IPS-18a (cell line): Measurements from ENCODE around the gene C2CD2.
"Not testable (repeated sequence)": the region's sequence is repeated elsewhere in the genome, so short reads cannot be mapped to it uniquely, and the experiment has no call there.

Experiments used
- H3K27ac ChIP-seq: one replicate; pipeline ENCODE4 v1.5.1; 2013; ENCODE audit warnings: low read length
- H3K27me3 ChIP-seq: one replicate; pipeline ENCODE4 v1.6.1; 2013; ENCODE audit warnings: mild to moderate bottlenecking, low read length; ENCODE audit not compliant: control insufficient read depth, insufficient read depth
- H3K36me3 ChIP-seq: one replicate; pipeline ENCODE4 v1.6.1; 2013; ENCODE audit warnings: low read depth, low read length; ENCODE audit not compliant: control insufficient read depth
- H3K4me1 ChIP-seq: one replicate; pipeline ENCODE4 v1.6.1; 2013; ENCODE audit warnings: low read depth, low read length; ENCODE audit not compliant: control insufficient read depth
- H3K4me3 ChIP-seq: one replicate; pipeline ENCODE4 v1.5.1; 2013; ENCODE audit warnings: low read length
- H3K9ac ChIP-seq: one replicate; pipeline ENCODE4 v1.6.1; 2013; ENCODE audit warnings: mild to moderate bottlenecking, low read length, moderate library complexity
- H3K9me3 ChIP-seq: one replicate; pipeline ENCODE4 v1.6.1; 2013; ENCODE audit warnings: low read depth, low read length; ENCODE audit not compliant: control insufficient read depth

Gene C2CD2

DNA sequence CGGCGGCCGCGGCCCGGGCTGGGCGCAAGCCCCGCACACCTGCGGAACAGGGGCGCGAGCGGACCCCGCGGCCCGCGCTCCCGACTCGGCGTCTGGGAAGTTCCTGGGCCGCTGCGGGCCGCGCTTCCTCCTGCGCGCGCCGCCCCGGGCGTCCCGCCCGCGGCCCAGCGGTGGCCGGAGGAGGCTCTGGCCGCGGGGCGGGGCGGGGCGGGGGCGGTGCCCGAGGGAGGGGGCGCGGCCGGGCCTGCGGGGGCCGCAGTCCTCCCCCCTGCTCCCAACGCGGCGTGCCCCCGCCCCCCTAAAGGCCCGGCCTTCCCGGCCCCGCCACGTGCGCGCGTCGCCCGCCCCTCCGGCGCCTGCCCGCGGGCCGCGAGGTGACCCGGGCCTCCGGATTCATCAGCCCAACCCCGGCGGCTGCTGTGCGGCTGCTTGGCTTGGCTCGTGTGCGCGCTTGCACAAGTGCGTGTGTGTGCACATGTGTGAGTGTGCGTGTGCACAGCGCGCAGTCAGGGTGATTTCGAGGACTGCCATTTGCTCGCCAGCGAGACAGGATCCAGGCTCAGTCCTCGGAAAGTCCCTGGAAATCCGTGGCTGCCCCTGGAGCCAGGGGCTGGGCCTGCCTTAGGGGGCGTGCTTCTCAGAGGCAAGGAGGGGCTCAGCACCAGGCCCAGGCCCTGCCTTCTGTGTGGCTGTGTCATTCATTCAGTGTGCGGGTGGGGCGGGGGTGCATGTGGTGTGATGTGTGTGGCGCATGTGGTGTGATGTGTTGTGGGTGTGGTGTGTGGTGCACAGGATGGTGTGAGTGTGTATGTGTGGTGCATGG is at the start of gene C2CD2:
C2CD2 (minus strand) TSS at position 188 of the 823 bp plus-strand sequence. CDS start 370 bp downstream, outside the sequence.
- H3K4me1 ChIP-seq: peaks cover 21% of the 10 kb centered on the region
- H3K27ac ChIP-seq: no peak within 1 kb of the TSS
- no peaks in the 10 kb centered on the region for H3K9me3 ChIP-seq
- H3K27me3 ChIP-seq: peaks cover 21% of the 10 kb centered on the region
- peak within 1 kb of the TSS; percentile 56 for H3K9ac ChIP-seq
- H3K4me3 ChIP-seq: peak within 1 kb of the TSS; percentile 57
- H3K36me3 ChIP-seq: no peaks in the 10 kb centered on the region

DNA sequence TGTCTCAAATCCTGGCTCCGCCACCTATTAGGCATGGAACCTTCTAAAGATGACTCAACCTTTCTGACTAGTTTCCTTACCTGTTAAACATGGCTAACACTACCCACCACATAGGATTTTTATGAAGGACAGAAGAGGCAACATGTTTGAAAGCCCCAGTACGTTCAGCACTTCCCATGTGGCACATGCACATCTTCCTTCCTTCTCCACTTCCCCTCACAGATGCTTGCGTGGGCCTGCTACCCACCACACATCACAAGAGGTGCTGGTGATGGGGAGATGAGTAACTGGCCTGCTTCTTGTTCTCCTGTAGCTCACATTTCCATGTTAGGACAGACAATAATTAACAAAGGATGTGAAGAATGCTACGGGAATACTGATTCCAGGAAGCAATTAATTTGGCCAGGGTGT is 49.2 kb upstream of the C2CD2 start:
- Histone ChIP-seq H3K9ac (no peak overlapping the region), H3K27me3 (no peaks in the 10 kb centered on the region), H3K4me1 (no peaks in the 10 kb centered on the region), H3K9me3 (no peaks in the 10 kb centered on the region), H3K27ac (no peak overlapping the region), H3K36me3 (no peaks in the 10 kb centered on the region), H3K4me3 (no peak overlapping the region)

DNA sequence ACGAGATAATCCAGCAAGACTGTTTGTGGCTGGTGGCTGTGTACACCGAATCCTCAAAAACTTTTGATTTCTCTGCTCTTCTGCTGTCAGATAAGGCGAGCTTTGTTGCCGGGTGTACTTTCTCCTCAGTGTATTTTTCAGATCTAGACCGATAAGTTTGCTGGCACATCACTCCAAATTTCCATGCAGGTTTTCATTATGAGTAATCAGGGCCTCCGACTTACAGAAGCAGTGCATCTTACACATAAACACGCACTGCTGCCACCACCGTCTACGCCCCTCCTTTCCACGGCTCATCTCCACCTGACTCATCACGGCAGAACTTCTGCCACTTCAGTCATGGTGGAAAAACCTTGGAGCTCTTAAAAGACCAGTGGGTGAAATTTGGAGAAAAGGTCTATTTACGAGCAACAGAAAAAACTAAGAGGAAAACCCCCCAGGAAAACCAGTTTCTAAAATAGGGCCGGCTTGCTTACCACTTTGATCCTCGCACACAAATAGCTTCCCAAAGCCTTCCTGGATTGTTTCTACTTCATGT is 48.7 kb upstream of the C2CD2 start:
- no peak overlapping the region for H3K9ac ChIP-seq
- no peaks in the 10 kb centered on the region for H3K4me1 ChIP-seq
- H3K27ac ChIP-seq: no peak overlapping the region
- H3K36me3 ChIP-seq: no peaks in the 10 kb centered on the region
- H3K9me3 ChIP-seq: no peaks in the 10 kb centered on the region
- no peaks in the 10 kb centered on the region for H3K27me3 ChIP-seq
- H3K4me3 ChIP-seq: no peak overlapping the region

DNA sequence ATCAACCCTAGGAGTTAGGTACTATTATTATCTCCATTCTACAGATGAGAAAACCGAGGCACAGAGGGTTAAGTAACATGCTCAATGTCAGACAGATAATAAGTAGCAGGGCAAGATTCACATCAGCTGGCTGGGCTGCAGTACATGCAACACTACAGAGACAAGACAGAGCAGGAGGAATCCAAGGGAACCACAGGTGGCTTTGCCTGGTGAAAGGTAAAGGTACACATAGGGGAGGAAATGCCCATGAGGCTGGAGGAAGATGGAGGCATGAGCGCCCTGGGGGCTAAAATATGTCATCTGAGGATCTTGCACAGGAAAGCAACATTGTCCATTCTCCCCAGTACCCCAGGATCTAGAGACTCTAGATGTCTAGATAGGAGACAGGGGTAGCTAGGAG is 48.0 kb upstream of the C2CD2 start:
- H3K4me3 ChIP-seq: no peak overlapping the region
- H3K9me3 ChIP-seq: peaks cover under 1% of the 10 kb centered on the region
- no peak overlapping the region for H3K9ac ChIP-seq
- no peaks in the 10 kb centered on the region for H3K27me3 ChIP-seq
- H3K27ac ChIP-seq: no peak overlapping the region
- H3K4me1 ChIP-seq: no peaks in the 10 kb centered on the region
- H3K36me3 ChIP-seq: no peaks in the 10 kb centered on the region

DNA sequence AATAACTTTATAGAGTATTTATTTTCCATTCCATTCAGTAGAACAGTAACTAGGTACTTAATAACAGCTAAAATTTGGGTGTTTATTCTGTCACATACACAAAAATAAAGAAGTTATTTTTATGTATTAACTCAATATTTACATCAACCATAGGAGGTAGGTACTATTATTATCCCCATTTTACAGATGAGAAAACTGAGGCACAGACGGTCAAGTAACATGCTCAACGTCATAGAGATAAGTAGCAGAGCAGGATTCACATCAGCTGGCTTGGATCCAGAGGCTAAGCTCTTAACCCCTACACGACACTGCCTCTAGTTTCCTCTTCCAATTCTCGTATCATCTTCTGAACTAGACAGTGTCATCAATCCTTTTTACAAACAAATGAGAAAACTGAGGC is 47.1 kb upstream of the C2CD2 start:
- H3K4me3 ChIP-seq: no peak overlapping the region
- no peaks in the 10 kb centered on the region for H3K4me1 ChIP-seq
- H3K9me3 ChIP-seq: peaks cover 9% of the 10 kb centered on the region
- no peak overlapping the region for H3K9ac ChIP-seq
- no peak overlapping the region for H3K27ac ChIP-seq
- no peaks in the 10 kb centered on the region for H3K36me3 ChIP-seq
- no peaks in the 10 kb centered on the region for H3K27me3 ChIP-seq

DNA sequence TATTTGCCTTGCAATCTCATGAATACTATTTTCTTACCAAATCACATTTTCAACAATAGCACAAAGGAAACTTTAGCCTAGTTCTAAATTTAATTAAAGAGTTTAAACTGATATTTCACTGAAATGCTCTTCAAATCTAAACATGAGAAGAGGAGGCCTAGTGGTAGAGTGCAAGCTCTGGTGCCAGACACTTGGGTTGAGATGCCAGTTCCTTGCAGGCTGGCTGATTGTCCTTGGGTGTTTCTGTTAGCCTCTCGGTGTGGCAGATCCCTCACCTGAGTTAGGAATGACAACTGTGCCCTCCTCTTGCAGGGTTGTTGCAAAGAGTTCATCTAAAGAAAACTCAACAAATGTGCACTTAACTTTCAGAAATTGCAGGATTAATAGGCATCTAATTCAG is 43.8 kb upstream of the C2CD2 start:
- H3K27ac ChIP-seq: no peak overlapping the region
- peaks cover 10% of the 10 kb centered on the region for H3K36me3 ChIP-seq
- peaks cover 9% of the 10 kb centered on the region for H3K9me3 ChIP-seq
- no peaks in the 10 kb centered on the region for H3K27me3 ChIP-seq
- H3K4me3 ChIP-seq: no peak overlapping the region
- H3K9ac ChIP-seq: no peak overlapping the region
- no peaks in the 10 kb centered on the region for H3K4me1 ChIP-seq

DNA sequence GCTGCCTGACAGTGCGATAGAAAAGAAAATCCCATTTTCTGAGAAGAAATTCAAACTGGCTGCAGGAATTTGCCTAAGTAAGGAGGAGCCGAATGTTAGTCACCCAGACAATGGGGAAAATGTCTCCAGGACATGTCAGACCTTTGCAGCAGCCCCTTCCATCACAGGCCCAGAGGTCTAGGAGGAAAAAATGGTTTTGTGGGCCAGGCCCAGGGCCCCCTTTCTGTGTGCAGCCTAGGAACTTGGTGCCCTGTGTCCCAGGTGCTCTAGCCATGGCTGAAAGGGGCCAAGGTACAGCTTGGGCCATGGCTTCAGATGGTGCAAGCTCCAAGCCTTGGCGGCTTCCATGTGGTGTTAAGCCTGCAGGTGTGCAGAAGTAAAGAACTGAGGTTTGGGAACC is 41.8 kb upstream of the C2CD2 start:
- H3K36me3 ChIP-seq: peaks cover 19% of the 10 kb centered on the region
- peaks cover 9% of the 10 kb centered on the region for H3K9me3 ChIP-seq
- no peaks in the 10 kb centered on the region for H3K4me1 ChIP-seq
- no peak overlapping the region for H3K27ac ChIP-seq
- H3K27me3 ChIP-seq: no peaks in the 10 kb centered on the region
- no peak overlapping the region for H3K9ac ChIP-seq
- H3K4me3 ChIP-seq: no peak overlapping the region

DNA sequence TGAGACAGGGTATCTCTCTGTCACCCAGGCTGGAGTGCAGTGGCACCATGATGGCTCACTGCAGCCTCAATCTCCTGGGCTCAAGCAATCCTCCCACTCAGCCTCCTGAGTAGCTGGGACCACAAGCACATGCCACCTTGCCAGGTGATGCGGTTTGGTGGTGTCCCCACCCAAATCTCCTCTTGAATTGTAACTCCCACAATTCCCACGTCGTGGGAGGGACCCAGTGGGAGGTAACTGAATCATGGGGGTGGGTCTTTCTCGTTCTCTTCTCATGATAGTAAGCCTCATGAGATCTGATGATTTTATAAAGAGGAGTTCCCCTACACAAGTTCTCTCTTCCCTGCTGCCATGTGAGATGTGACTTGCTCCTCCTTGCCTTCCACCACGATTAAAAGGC is 40.8 kb upstream of the C2CD2 start:
- H3K36me3 ChIP-seq: peaks cover 22% of the 10 kb centered on the region
- not testable (repeated sequence) for H3K9me3 ChIP-seq, H3K4me3 ChIP-seq, H3K27me3 ChIP-seq, H3K27ac ChIP-seq, H3K4me1 ChIP-seq, H3K9ac ChIP-seq

DNA sequence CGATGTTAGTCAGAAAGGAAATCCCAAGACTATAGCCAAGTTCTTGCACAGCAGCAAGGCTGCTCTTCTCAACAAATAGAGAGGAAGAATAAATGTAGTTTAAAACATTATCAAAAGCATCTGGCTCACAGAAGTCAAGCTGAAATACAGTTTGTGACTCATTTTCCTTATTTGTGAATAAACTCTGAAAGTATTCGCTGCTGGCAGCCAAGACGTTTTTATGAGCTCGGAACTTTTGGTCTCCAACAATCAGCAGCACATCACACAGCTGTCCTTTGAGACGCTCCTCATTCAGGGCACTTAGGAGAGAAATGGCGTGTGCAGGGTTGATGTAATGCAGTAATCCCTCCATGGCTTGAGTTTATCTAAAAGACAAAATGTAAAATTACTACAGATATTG is 39.9 kb upstream of the C2CD2 start:
- Histone ChIP-seq H3K9ac (no peak overlapping the region), H3K36me3 (peaks cover 24% of the 10 kb centered on the region), H3K27ac (no peak overlapping the region), H3K4me1 (no peaks in the 10 kb centered on the region), H3K27me3 (no peaks in the 10 kb centered on the region), H3K9me3 (peaks cover 9% of the 10 kb centered on the region), H3K4me3 (no peak overlapping the region)

DNA sequence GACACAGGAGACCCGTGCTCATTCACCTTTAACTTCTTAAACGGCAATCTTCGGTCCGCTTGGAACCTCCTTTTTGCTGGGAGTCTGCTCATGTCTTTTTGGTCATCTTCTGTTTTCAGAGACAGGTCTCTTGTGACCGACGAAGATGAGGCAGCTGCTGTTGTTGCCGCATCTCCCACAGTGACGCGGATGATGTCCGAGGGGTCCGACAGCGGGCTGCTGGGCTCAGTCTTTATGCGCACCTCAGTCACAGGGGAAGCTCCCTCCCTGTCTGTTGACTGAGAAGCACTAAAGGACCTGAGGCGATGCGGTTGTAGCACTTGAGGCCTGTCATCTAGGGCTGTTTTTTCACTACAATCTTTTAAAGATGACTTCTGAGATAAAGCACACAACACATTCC is 38.8 kb upstream of the C2CD2 start:
- H3K4me1 ChIP-seq: no peaks in the 10 kb centered on the region
- peaks cover 9% of the 10 kb centered on the region for H3K9me3 ChIP-seq
- no peak overlapping the region for H3K9ac ChIP-seq
- no peak overlapping the region for H3K4me3 ChIP-seq
- H3K36me3 ChIP-seq: peaks cover 24% of the 10 kb centered on the region
- no peaks in the 10 kb centered on the region for H3K27me3 ChIP-seq
- no peak overlapping the region for H3K27ac ChIP-seq

DNA sequence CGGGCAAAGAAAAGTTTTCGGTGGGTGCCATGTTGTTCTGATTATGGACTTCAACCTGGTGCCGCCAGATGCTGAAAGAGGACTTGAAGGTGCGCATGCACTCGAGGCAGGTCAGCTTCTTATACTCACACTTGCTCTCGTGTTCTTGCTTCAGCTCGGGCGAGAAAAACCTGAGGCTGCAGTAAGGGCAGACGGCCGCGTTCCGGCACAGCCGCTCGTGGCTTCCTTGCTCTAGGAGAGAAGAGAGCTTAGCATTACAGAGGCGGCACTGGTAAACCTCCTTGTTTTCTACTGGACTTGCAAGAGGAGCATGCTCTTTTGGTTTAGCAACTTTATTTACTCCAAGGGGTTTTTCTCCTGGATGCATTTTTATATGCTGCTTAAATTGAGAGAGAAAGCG is 37.8 kb upstream of the C2CD2 start:
- Histone ChIP-seq H3K4me1 (no peaks in the 10 kb centered on the region), H3K27me3 (no peaks in the 10 kb centered on the region), H3K36me3 (peaks cover 24% of the 10 kb centered on the region), H3K9me3 (peaks cover 7% of the 10 kb centered on the region), H3K9ac (no peak overlapping the region), H3K27ac (no peak overlapping the region), H3K4me3 (no peak overlapping the region)

DNA sequence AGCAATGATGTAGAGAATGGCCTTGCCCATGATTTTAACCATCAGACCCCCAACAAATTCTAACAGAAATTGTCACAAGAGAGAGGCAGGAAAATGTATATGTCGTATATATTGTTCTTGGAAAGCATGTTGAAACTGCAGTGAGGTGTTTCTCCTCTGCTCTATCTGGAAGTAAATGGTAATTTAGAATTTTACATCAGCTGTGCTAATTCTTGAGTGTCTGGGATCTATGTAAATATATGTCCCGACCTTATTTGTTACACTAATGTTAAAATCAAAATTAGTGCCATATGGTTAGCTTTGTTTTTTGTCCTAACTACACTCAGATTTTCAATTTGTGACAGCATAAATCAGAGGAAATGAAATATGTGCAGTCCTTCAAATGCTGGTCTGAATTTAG is 35.9 kb upstream of the C2CD2 start:
- Histone ChIP-seq H3K4me1 (no peaks in the 10 kb centered on the region), H3K9me3 (no peaks in the 10 kb centered on the region), H3K4me3 (no peak overlapping the region), H3K36me3 (peaks cover 24% of the 10 kb centered on the region), H3K9ac (no peak overlapping the region), H3K27me3 (no peaks in the 10 kb centered on the region), H3K27ac (no peak overlapping the region)
